HCT116 (cell line): Measurements from ENCODE around the gene PBLD.

Source experiments
- CEBPB ChIP-seq: IDR thresholded peaks from 2 replicates; pipeline ENCODE4 v1.6.1; 2012; ENCODE audit warnings: low read depth
- EGR1 ChIP-seq: IDR thresholded peaks from 2 replicates; pipeline ENCODE4 v1.6.1; 2012; ENCODE audit warnings: low read depth
- EZH2 ChIP-seq: fragments of 200-600 bp; sonication (generic); IDR thresholded peaks from 2 replicates; pipeline ENCODE4 v1.6.1; 2017; ENCODE audit warnings: antibody characterized with exemption, mixed run types
- EZH2phosphoT487 ChIP-seq: fragments of 200-600 bp; IDR thresholded peaks from 2 replicates; pipeline ENCODE4 v1.6.1; 2018; ENCODE audit warnings: antibody characterized with exemption, borderline replicate concordance
- FOSL1 ChIP-seq: IDR thresholded peaks from 2 replicates; pipeline ENCODE4 v1.6.1; 2012; ENCODE audit warnings: low read depth
- MAX ChIP-seq: IDR thresholded peaks from 2 replicates; pipeline ENCODE4 v1.6.1; 2012
- POLR2A ChIP-seq: IDR thresholded peaks from 2 replicates; pipeline ENCODE4 v1.7.0; 2011; ENCODE audit warnings: borderline replicate concordance; ENCODE audit not compliant: insufficient read depth, insufficient read length; ENCODE audit errors: extremely low read depth
- RAD21 ChIP-seq: IDR thresholded peaks from 2 replicates; pipeline ENCODE4 v1.6.1; 2012; ENCODE audit warnings: low read depth, mild to moderate bottlenecking
- SRF ChIP-seq: IDR thresholded peaks from 2 replicates; pipeline ENCODE4 v1.6.1; 2012; ENCODE audit warnings: low read depth
- YY1 ChIP-seq: IDR thresholded peaks from 2 replicates; pipeline ENCODE4 v1.6.1; 2011; ENCODE audit warnings: low read length, low read depth, moderate library complexity, mild to moderate bottlenecking; ENCODE audit not compliant: insufficient replicate concordance; ENCODE audit errors: extremely low read depth
- ZNF274 ChIP-seq: fragments of 200-500 bp; sonication (Bioruptor generic); IDR thresholded peaks from 2 replicates; pipeline ENCODE4 v1.6.1; 2014; ENCODE audit warnings: mild to moderate bottlenecking, low read depth, low read length, inconsistent platforms
- TF ChIP-seq, protein P1 (sequence below), 3 experiments: fragments of 200-600 bp in 1 of 3; sonication (generic) in 1 of 3; IDR thresholded peaks in 2 of 3; conservative IDR thresholded peaks in 1 of 3; 2 replicates each; pipeline ENCODE4 v1.5.1; 2012 to 2017; ENCODE audit warnings: low read depth in 2 of 3, low read length in 2 of 3, antibody characterized with exemption in 1 of 3, borderline replicate concordance in 1 of 3, control low read depth in 1 of 3, mild to moderate bottlenecking in 1 of 3, mixed read lengths in 1 of 3, mixed run types in 1 of 3, moderate library complexity in 1 of 3; ENCODE audit not compliant: insufficient read depth in 1 of 3
- TF ChIP-seq, protein P2 (sequence below): IDR thresholded peaks from 2 replicates; pipeline ENCODE4 v1.6.1; 2012
- TF ChIP-seq, protein P3 (sequence below): IDR thresholded peaks from 2 replicates; pipeline ENCODE4 v1.6.1; 2011; ENCODE audit warnings: mild to moderate bottlenecking, low read length, moderate library complexity; ENCODE audit not compliant: insufficient replicate concordance; ENCODE audit errors: extremely low read depth

- TF ChIP-seq EZH2, result no peak
- TF ChIP-seq RAD21, result no peak
- TF ChIP-seq, protein P1, sequence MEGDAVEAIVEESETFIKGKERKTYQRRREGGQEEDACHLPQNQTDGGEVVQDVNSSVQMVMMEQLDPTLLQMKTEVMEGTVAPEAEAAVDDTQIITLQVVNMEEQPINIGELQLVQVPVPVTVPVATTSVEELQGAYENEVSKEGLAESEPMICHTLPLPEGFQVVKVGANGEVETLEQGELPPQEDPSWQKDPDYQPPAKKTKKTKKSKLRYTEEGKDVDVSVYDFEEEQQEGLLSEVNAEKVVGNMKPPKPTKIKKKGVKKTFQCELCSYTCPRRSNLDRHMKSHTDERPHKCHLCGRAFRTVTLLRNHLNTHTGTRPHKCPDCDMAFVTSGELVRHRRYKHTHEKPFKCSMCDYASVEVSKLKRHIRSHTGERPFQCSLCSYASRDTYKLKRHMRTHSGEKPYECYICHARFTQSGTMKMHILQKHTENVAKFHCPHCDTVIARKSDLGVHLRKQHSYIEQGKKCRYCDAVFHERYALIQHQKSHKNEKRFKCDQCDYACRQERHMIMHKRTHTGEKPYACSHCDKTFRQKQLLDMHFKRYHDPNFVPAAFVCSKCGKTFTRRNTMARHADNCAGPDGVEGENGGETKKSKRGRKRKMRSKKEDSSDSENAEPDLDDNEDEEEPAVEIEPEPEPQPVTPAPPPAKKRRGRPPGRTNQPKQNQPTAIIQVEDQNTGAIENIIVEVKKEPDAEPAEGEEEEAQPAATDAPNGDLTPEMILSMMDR (IDR thresholded peaks at IDR 0.05 in 2 of 3, conservative IDR thresholded peaks at IDR 0.05 in 1 of 3; ENCODE audit: borderline replicate concordance in 1 of 3, insufficient read depth in 1 of 3, low read depth in 2 of 3, low read length in 2 of 3), result no peak
- no peak for TF ChIP-seq YY1
- no peak for TF ChIP-seq POLR2A
- TF ChIP-seq EZH2phosphoT487, result no peak
- no peak for TF ChIP-seq CEBPB
- TF ChIP-seq SRF, result no peak
- TF ChIP-seq, protein P2, sequence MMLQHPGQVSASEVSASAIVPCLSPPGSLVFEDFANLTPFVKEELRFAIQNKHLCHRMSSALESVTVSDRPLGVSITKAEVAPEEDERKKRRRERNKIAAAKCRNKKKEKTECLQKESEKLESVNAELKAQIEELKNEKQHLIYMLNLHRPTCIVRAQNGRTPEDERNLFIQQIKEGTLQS, result no peak
- TF ChIP-seq, protein P3, sequence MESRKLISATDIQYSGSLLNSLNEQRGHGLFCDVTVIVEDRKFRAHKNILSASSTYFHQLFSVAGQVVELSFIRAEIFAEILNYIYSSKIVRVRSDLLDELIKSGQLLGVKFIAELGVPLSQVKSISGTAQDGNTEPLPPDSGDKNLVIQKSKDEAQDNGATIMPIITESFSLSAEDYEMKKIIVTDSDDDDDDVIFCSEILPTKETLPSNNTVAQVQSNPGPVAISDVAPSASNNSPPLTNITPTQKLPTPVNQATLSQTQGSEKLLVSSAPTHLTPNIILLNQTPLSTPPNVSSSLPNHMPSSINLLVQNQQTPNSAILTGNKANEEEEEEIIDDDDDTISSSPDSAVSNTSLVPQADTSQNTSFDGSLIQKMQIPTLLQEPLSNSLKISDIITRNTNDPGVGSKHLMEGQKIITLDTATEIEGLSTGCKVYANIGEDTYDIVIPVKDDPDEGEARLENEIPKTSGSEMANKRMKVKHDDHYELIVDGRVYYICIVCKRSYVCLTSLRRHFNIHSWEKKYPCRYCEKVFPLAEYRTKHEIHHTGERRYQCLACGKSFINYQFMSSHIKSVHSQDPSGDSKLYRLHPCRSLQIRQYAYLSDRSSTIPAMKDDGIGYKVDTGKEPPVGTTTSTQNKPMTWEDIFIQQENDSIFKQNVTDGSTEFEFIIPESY, result no peak
- no peak for TF ChIP-seq ZNF274
- TF ChIP-seq MAX, result no peak
- no peak for TF ChIP-seq FOSL1
- no peak for TF ChIP-seq EGR1
Observed at GRCh38 chr10:68296843-68297663, 35.7 kb downstream of the PBLD start.
